A549 (cell line): Measurements from ENCODE around the gene SHLD3. TPM values are rescaled to one million over a fixed set of nuclear protein-coding genes. Genes with fewer than 3 reads are reported as not detected.
"Not testable (repeated sequence)": the region's sequence is repeated elsewhere in the genome, so short reads cannot be mapped to it uniquely, and the experiment has no call there.

ENCODE experiments used
- ATAC-seq, 2 experiments: fragments of 200-7000 bp in 1 of 2; fragments of >200 bp in 1 of 2; cut with Nextera tagmentation in 1 of 2; cut with Tn5 transposase in 1 of 2; 3 replicates each; pipeline versions ENCODE4 v1.8.0 to v1.9.1; 2018 to 2020; ENCODE audit warnings: mild to moderate bottlenecking in 1 of 2, moderate library complexity in 1 of 2
- CTCF ChIA-PET: fragments of 300-600 bp; sonication (Branson Sonifier 250); formaldehyde crosslinking; extraction: SDS; loops from one replicate; lab custom pipeline; 2021; ENCODE audit warnings: antibody characterized with exemption, inconsistent platforms; lab: Yijun Ruan, JAX
- POLR2A ChIA-PET: fragments of 350-600 bp; formaldehyde crosslinking; extraction: SDS; loops from one replicate; lab custom pipeline; 2021; ENCODE audit warnings: antibody characterized with exemption, inconsistent platforms; lab: Yijun Ruan, JAX
- DNase-seq, 2 experiments: peaks; one replicate each; pipeline versions ENCODE4 v3.0.0 to v3.0.0-alpha.2; 2011 to 2016; ENCODE audit warnings: low read depth in 1 of 2, low spot score in 1 of 2
- FAIRE-seq: peaks from 2 replicates; lab custom pipeline; 2011; peaks lifted over from hg19 to GRCh38; lab: Jason Lieb, UNC
- H3K27ac ChIP-seq, 2 experiments: fragments of >200 bp; sonication (Bioruptor Twin); formaldehyde crosslinking; 3 replicates each; pipeline ENCODE4 v1.5.1; 2016 to 2017
- H3K4me1 ChIP-seq: fragments of >200 bp; sonication (Bioruptor Twin); formaldehyde crosslinking; 3 replicates; pipeline ENCODE4 v1.6.1; 2016
- H3K4me2 ChIP-seq: fragments of >200 bp; sonication (Bioruptor Twin); formaldehyde crosslinking; 3 replicates; pipeline ENCODE4 v1.6.1; 2016
- H3K4me3 ChIP-seq: fragments of >200 bp; sonication (Bioruptor Twin); formaldehyde crosslinking; 3 replicates; pipeline ENCODE4 v1.5.1; 2016
- H3K9me3 ChIP-seq: fragments of >200 bp; sonication (Bioruptor Twin); formaldehyde crosslinking; 3 replicates; pipeline ENCODE4 v1.6.1; 2016
- CEBPB ChIP-seq, 2 experiments: fragments of >200 bp in 1 of 2; sonication (Bioruptor Twin) in 1 of 2; formaldehyde crosslinking in 1 of 2; IDR thresholded peaks; 2 replicates each; pipeline ENCODE4 v1.6.1; 2012 to 2016
- CHD4 ChIP-seq: fragments of 200-600 bp; sonication (generic); IDR thresholded peaks from 2 replicates; pipeline ENCODE4 v1.6.1; 2016; ENCODE audit warnings: antibody characterized with exemption, mild to moderate bottlenecking, borderline replicate concordance
- EHF ChIP-seq: fragments of 250-450 bp; sonication (Bioruptor Pico); IDR thresholded peaks from 2 replicates; pipeline ENCODE4 v1.5.0; 2020; ENCODE audit warnings: mild to moderate bottlenecking
- EP300 ChIP-seq, 2 experiments: fragments of >200 bp; sonication (Bioruptor Twin); formaldehyde crosslinking; IDR thresholded peaks; 2 replicates in 1 of 2; 3 replicates in 1 of 2; pipeline ENCODE4 v1.6.1; 2016 to 2017
- FOSL2 ChIP-seq, 2 experiments: fragments of 450-650 bp in 1 of 2; fragments of >200 bp in 1 of 2; sonication (Bioruptor Twin) in 1 of 2; formaldehyde crosslinking; IDR thresholded peaks; 2 replicates each; pipeline versions ENCODE4 v1.5.0 to v1.6.1; 2016 to 2020; ENCODE audit warnings: mild to moderate bottlenecking in 1 of 2, moderate library complexity in 1 of 2
- GATA3 ChIP-seq: IDR thresholded peaks from 2 replicates; pipeline ENCODE4 v1.6.1; 2012; ENCODE audit warnings: borderline replicate concordance
- HEYL ChIP-seq: fragments of 250-450 bp; sonication (Bioruptor Pico); IDR thresholded peaks from 2 replicates; pipeline ENCODE4 v1.8.0; 2021; ENCODE audit warnings: mild to moderate bottlenecking, moderate library complexity
- HMGXB4 ChIP-seq: fragments of 250-450 bp; sonication (Bioruptor Pico); IDR thresholded peaks from 2 replicates; pipeline ENCODE4 v1.5.0; 2021; ENCODE audit warnings: mild to moderate bottlenecking, moderate library complexity, borderline replicate concordance
- HOXB13 ChIP-seq: fragments of 250-450 bp; sonication (Bioruptor Pico); IDR thresholded peaks from 2 replicates; pipeline ENCODE4 v1.5.0; 2020; ENCODE audit warnings: low read depth, mild to moderate bottlenecking, moderate library complexity
- HOXB5 ChIP-seq: fragments of 250-450 bp; sonication (Bioruptor Pico); IDR thresholded peaks from 2 replicates; pipeline ENCODE4 v1.5.0; 2020; ENCODE audit warnings: mild to moderate bottlenecking, moderate library complexity
- JUN ChIP-seq, 2 experiments: fragments of >200 bp; sonication (Bioruptor Twin); formaldehyde crosslinking; IDR thresholded peaks; 2 replicates in 1 of 2; 3 replicates in 1 of 2; pipeline ENCODE4 v1.6.1; 2016 to 2017
- JUNB ChIP-seq: fragments of >200 bp; sonication (Bioruptor Twin); formaldehyde crosslinking; IDR thresholded peaks from 2 replicates; pipeline ENCODE4 v1.6.1; 2016
- KDM5A ChIP-seq: fragments of 200-600 bp; sonication (generic); IDR thresholded peaks from 2 replicates; pipeline ENCODE4 v1.6.1; 2016; ENCODE audit warnings: antibody characterized with exemption, mild to moderate bottlenecking
- MAFK ChIP-seq: fragments of 450-650 bp; IDR thresholded peaks from 2 replicates; pipeline ENCODE4 v1.6.1; 2014; ENCODE audit not compliant: partially characterized antibody
- MYC ChIP-seq: IDR thresholded peaks from 2 replicates; pipeline ENCODE4 v1.6.1; 2012; ENCODE audit warnings: mild to moderate bottlenecking, inconsistent platforms, low read length, improper control_type of control experiment, borderline replicate concordance
- NR3C1 ChIP-seq: fragments of >200 bp; sonication (Bioruptor Twin); formaldehyde crosslinking; IDR thresholded peaks from 3 replicates; pipeline ENCODE4 v1.6.1; 2017
- PHF8 ChIP-seq: fragments of 200-600 bp; sonication (generic); IDR thresholded peaks from 2 replicates; pipeline ENCODE4 v1.6.1; 2016; ENCODE audit warnings: low read depth, mild to moderate bottlenecking, antibody characterized with exemption, moderate library complexity, borderline replicate concordance
- POLR2AphosphoS2 ChIP-seq: conservative IDR thresholded peaks from 2 replicates; pipeline ENCODE4 v1.6.1; 2012; ENCODE audit warnings: low read length, improper control_type of control experiment, inconsistent platforms
- RNF2 ChIP-seq: fragments of 200-600 bp; sonication (generic); IDR thresholded peaks from 2 replicates; pipeline ENCODE4 v1.6.1; 2016; ENCODE audit warnings: low read depth, mild to moderate bottlenecking, antibody characterized with exemption, moderate library complexity, borderline replicate concordance
- SREBF2 ChIP-seq: fragments of 450-650 bp; IDR thresholded peaks from 2 replicates; pipeline ENCODE4 v1.6.1; 2014; ENCODE audit warnings: mild to moderate bottlenecking, moderate library complexity
- TFCP2L1 ChIP-seq: fragments of 250-450 bp; sonication (Bioruptor Pico); IDR thresholded peaks from 2 replicates; pipeline ENCODE4 v1.5.0; 2021; ENCODE audit warnings: mild to moderate bottlenecking
- TP53 ChIP-seq: fragments of 250-450 bp; sonication (Bioruptor Pico); IDR thresholded peaks from 2 replicates; pipeline ENCODE4 v1.5.0; 2021; ENCODE audit warnings: mild to moderate bottlenecking, moderate library complexity
- ZC3H11A ChIP-seq: fragments of 450-650 bp; IDR thresholded peaks from 2 replicates; pipeline ENCODE4 v1.6.1; 2014; ENCODE audit warnings: antibody characterized with exemption, mild to moderate bottlenecking
- ZNF302 ChIP-seq: fragments of 250-450 bp; sonication (Bioruptor Pico); IDR thresholded peaks from 2 replicates; pipeline ENCODE4 v1.9.0; 2021; ENCODE audit warnings: inconsistent platforms, mild to moderate bottlenecking, moderate library complexity
- ZSCAN20 ChIP-seq: fragments of 250-450 bp; sonication (Bioruptor Pico); IDR thresholded peaks from 2 replicates; pipeline ENCODE4 v1.8.0; 2022; ENCODE audit warnings: mild to moderate bottlenecking, moderate library complexity
- WGBS: methylation state at CpG from one replicate; pipeline ENCODE4 v1.1.6; 2017; ENCODE audit errors: missing lambda C conversion rate; 5-methylcytosine and 5-hydroxymethylcytosine counted together
- polyA plus RNA-seq, 4 experiments: library from polyadenylated mRNA; depleted of rRNA in 3 of 4; stranded (reverse); fragments of >200 nt; fragmentation: RNase III in 1 of 4; extraction: RNeasy Plus Mini Kit Qiagen cat#74134 plus additional on column Dnase treatment in 1 of 4; gene quantifications; 2 replicates in 3 of 4; 3 replicates in 1 of 4; pipeline ENCODE4 v1.2.3, GENCODE V29; 2011 to 2017
- TF ChIP-seq, protein P1 (sequence below): fragments of >200 bp; sonication (Bioruptor Twin); formaldehyde crosslinking; IDR thresholded peaks from 3 replicates; pipeline ENCODE4 v1.6.1; 2016
- TF ChIP-seq, protein P2 (sequence below): fragments of >200 bp; sonication (Bioruptor Twin); formaldehyde crosslinking; IDR thresholded peaks from 3 replicates; pipeline ENCODE4 v1.5.1; 2016
- TF ChIP-seq, protein P3 (sequence below): fragments of >200 bp; sonication (Bioruptor Twin); formaldehyde crosslinking; IDR thresholded peaks from 2 replicates; pipeline ENCODE4 v1.6.1; 2016

SHLD3 gene
- polyA plus RNA-seq, 2 of the 4 experiments (the other 2 are of a cell fraction), result 2.7 to 5.0 TPM

DNA sequence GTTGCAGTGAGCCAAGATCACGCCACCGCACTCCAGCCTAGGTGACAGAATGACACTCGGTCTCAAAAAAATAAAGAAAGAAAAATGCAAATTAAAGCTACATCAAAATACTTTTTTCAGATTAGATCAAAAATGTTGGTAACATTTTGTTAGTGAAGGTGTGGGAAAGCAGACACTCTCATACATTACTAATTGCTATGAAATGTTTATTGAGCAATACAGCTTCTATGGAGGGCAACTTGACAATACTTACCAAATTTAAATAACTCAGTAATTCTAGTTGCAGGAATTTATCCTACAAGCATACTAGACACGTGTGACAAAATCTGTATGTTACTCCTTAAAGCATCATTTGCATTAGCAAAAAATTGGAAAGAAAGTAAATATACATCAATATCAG, 4.8 kb upstream of the SHLD3 start:
- POLR2A ChIA-PET, result no interaction called here
- FAIRE-seq (no peak), DNase-seq (no peak), ATAC-seq (no peak)
- Histone ChIP-seq H3K4me2 (no peak overlapping the region), H3K27ac (no peak overlapping the region), H3K4me1 (peaks cover 8% of the 10 kb centered on the region; the same call in 1 of the 3 replicates), H3K9me3 (no peaks in the 10 kb centered on the region), H3K4me3 (no peak overlapping the region)
- CTCF ChIA-PET, result no interaction called here
- WGBS, result 93% methylated on average over 4 of the region's 4 CpGs
- TF ChIP-seq HMGXB4 (CRISPR knock-in tag) (no peak), ZSCAN20 (CRISPR knock-in tag) (no peak), CEBPB (IDR thresholded peaks at IDR 0.05) (no peak), JUN (IDR thresholded peaks at IDR 0.05) (no peak), EP300 (IDR thresholded peaks at IDR 0.05) (no peak), CHD4 (no peak), NR3C1 (no peak), KDM5A (no peak), PHF8 (no peak), JUNB (no peak), GATA3 (no peak), SREBF2 (no peak), RNF2 (no peak), HEYL (CRISPR knock-in tag) (no peak), MYC (no peak), TP53 (CRISPR knock-in tag) (no peak), HOXB13 (CRISPR knock-in tag) (no peak)

GRCh38 chr5:65621961-65622360, 2.9 kb upstream of the SHLD3 start:
- H3K4me1 ChIP-seq, result peaks cover 15% of the 10 kb centered on the region; the same call in 2 of the 3 replicates
- 89% methylated on average over 4 of the region's 4 CpGs for WGBS
- POLR2A ChIA-PET, FAIRE-seq, H3K9me3 ChIP-seq, H3K4me3 ChIP-seq, H3K27ac ChIP-seq, DNase-seq, ATAC-seq: not testable (repeated sequence)
- H3K4me2 ChIP-seq, result peak overlapping the region; percentile 82; the same call in 2 of the 3 replicates
- CTCF ChIA-PET, result interaction anchor here (1.0 to 1.6 kb wide), 2 partner anchors 11 to 13 kb away, joined by 3 to 5 read pairs; no protein-coding TSS in a partner anchor

DNA sequence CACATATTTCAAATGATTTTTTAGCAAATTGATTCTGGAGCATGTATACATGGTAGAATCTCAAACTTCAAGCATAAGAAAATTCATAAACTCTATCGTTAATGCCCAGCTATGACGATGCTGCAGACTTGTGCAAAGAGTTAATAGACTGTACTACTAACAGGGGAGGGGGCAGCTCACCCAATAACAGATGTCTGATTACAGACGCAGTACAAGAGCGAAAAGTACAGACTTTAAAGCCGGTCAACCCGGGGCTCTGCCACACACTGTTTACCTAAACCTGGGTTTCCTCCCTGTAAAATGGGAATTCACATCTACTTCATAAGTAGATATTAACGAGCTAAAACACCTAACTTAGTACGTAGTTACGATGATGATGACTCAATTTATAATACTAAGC, 1.3 kb upstream of the SHLD3 start:
- CTCF ChIA-PET, result no interaction called here
- H3K4me2 ChIP-seq, result peak overlapping the region; percentile 82
- H3K27ac ChIP-seq, result peak overlapping the region; percentile 87 to 90
- FAIRE-seq (no peak), ATAC-seq (no peak), DNase-seq (no peak)
- 2% methylated on average over 9 of the region's 9 CpGs for WGBS
- POLR2A ChIA-PET, result interaction anchor here (0.9 to 1.0 kb wide), 2 partner anchors 61 to 99 kb away, joined by 4 to 5 read pairs; partner anchors contain the start of genes CENPK, NLN, PPWD1 and SGTB
- H3K4me3 ChIP-seq, result peak overlapping the region; percentile 72
- peaks cover 15% of the 10 kb centered on the region; the same call in 2 of the 3 replicates for H3K4me1 ChIP-seq
- no peaks in the 10 kb centered on the region for H3K9me3 ChIP-seq
- TF ChIP-seq, protein P1, sequence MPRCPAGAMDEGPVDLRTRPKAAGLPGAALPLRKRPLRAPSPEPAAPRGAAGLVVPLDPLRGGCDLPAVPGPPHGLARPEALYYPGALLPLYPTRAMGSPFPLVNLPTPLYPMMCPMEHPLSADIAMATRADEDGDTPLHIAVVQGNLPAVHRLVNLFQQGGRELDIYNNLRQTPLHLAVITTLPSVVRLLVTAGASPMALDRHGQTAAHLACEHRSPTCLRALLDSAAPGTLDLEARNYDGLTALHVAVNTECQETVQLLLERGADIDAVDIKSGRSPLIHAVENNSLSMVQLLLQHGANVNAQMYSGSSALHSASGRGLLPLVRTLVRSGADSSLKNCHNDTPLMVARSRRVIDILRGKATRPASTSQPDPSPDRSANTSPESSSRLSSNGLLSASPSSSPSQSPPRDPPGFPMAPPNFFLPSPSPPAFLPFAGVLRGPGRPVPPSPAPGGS, result no peak
- no peak for TF ChIP-seq HEYL (CRISPR knock-in tag)
- no peak for TF ChIP-seq NR3C1
- TF ChIP-seq CHD4, result no peak
- no peak for TF ChIP-seq POLR2AphosphoS2
- no peak for TF ChIP-seq TP53 (CRISPR knock-in tag)
- no peak for TF ChIP-seq JUN (IDR thresholded peaks at IDR 0.05)
- no peak for TF ChIP-seq EHF
- TF ChIP-seq TFCP2L1, result no peak
- TF ChIP-seq, protein P2, sequence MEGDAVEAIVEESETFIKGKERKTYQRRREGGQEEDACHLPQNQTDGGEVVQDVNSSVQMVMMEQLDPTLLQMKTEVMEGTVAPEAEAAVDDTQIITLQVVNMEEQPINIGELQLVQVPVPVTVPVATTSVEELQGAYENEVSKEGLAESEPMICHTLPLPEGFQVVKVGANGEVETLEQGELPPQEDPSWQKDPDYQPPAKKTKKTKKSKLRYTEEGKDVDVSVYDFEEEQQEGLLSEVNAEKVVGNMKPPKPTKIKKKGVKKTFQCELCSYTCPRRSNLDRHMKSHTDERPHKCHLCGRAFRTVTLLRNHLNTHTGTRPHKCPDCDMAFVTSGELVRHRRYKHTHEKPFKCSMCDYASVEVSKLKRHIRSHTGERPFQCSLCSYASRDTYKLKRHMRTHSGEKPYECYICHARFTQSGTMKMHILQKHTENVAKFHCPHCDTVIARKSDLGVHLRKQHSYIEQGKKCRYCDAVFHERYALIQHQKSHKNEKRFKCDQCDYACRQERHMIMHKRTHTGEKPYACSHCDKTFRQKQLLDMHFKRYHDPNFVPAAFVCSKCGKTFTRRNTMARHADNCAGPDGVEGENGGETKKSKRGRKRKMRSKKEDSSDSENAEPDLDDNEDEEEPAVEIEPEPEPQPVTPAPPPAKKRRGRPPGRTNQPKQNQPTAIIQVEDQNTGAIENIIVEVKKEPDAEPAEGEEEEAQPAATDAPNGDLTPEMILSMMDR, result no peak
- no peak for TF ChIP-seq ZC3H11A
- TF ChIP-seq, protein P3, sequence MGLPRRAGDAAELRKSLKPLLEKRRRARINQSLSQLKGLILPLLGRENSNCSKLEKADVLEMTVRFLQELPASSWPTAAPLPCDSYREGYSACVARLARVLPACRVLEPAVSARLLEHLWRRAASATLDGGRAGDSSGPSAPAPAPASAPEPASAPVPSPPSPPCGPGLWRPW, result no peak
- TF ChIP-seq HOXB5 (CRISPR knock-in tag), result no peak
- no peak for TF ChIP-seq FOSL2 (IDR thresholded peaks at IDR 0.05)
- TF ChIP-seq FOSL2 (CRISPR knock-in tag; IDR thresholded peaks at IDR 0.05), result no peak
- no peak for TF ChIP-seq MAFK
- no peak for TF ChIP-seq HOXB13 (CRISPR knock-in tag)
- TF ChIP-seq CEBPB (IDR thresholded peaks at IDR 0.05), result no peak
- no peak for TF ChIP-seq ZNF302 (CRISPR knock-in tag)
